ENCODE results near the gene MME.
"Not testable (repeated sequence)": the region's sequence is repeated elsewhere in the genome, so short reads cannot be mapped to it uniquely, and the experiment has no call there.

MME gene

GRCh38 chr3:155106119-155106518 lies 26.0 kb downstream of the MME start:
- H3K9me3 ChIP-seq: no peaks in the 10 kb centered on the region
- TF ChIP-seq CTCF (IDR thresholded peaks at IDR 0.05): no peak
- no peak overlapping the region for H3K27ac ChIP-seq
- intact Hi-C loops (cut with DNase I; ENCODE audit: low total_unique reads): no loop called here
- H3K36me3 ChIP-seq: no peaks in the 10 kb centered on the region
- no peak for DNase-seq
- no peaks in the 10 kb centered on the region for H3K27me3 ChIP-seq
- H3K4me1 ChIP-seq: no peaks in the 10 kb centered on the region
- H3K4me3 ChIP-seq: no peak overlapping the region

DNA sequence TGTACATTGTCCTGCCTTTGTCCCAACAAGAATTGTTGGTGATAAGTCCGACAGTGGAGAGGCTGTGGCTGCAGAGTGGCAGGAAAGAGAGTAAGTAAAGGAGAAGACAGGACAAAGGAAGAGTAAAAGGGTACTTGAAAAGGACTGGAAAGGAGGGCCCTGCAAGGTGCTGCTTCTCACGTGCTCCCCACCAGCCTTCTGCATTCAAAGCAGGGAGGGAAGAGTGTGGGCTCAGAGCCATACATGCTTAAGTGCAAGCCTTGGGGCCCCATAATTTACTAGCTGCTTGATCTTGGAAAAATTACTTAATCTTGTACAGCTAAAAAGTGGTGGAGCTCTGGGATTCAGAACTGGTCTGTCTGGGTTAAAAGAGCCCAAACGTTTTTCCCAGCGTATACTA lies 29.9 kb downstream of the MME start:
- Histone ChIP-seq H3K4me3 (no peak overlapping the region), H3K36me3 (no peaks in the 10 kb centered on the region), H3K27me3 (peaks cover 0 to 4% of the 10 kb centered on the region in 2 donors), H3K9me3 (no peaks in the 10 kb centered on the region), H3K27ac (no peak overlapping the region), H3K4me1 (no peaks in the 10 kb centered on the region)
- intact Hi-C loops (cut with DNase I; ENCODE audit: low total_unique reads): no loop called here
- no peak for TF ChIP-seq CTCF (IDR thresholded peaks at IDR 0.05)
- no peak for DNase-seq

DNA sequence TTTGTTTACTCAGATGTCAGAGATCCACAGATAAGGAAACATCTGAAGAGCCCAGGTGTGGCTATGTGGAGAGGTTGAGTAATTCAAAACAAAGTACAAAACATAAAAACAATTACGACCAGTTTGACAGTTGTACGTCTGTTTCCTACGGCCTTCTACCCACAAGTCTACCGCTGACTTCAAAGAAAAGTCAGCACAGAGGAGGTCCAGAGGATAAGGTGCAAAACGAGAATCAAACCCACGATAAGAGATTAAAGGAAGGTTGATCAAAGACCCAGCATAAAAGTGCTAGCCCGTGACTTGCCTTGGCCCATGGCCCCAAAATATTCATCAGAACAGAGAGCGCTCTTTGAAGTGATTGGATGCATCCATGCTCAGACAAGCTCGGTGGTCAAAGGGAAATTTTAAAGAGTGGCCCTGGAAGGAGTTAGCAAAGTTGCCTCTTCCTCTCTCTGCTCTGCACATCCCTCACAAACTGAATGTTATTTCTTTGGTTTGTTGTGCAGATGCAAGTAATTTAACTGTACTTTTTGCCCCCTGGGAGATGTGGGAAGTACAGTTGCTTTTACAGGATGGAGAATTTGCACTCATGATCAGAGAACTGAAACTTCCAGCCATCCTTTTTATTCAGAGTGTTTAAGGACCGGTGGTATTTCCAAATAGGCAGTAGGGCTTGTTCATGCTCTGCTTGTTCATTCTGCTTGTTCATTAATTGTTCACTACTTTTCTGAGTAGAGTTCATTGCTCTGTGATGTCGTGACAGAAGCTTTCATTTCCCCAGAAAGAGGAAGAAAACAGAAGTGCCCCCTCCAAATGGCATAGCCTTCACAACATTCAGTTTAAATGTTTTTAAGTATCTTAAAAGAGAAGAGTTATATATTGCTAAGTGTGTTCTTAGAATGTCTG lies 31.1 kb downstream of the MME start:
- Histone ChIP-seq H3K4me3 (no peak overlapping the region), H3K27ac (no peak overlapping the region), H3K9me3 (no peaks in the 10 kb centered on the region), H3K27me3 (peaks cover 0 to 4% of the 10 kb centered on the region in 2 donors), H3K4me1 (no peaks in the 10 kb centered on the region), H3K36me3 (no peaks in the 10 kb centered on the region)
- DNase-seq: no peak
- TF ChIP-seq CTCF (IDR thresholded peaks at IDR 0.05): no peak
- intact Hi-C loops (cut with DNase I; ENCODE audit: low total_unique reads): no loop called here

GRCh38 chr3:155111971-155112370 lies 31.9 kb downstream of the MME start:
- Histone ChIP-seq H3K9me3 (no peaks in the 10 kb centered on the region), H3K4me3 (no peak overlapping the region), H3K27ac (no peak overlapping the region), H3K4me1 (no peaks in the 10 kb centered on the region), H3K36me3 (no peaks in the 10 kb centered on the region), H3K27me3 (peaks cover 0 to 4% of the 10 kb centered on the region in 2 donors)
- DNase-seq: no peak
- no peak for TF ChIP-seq CTCF (IDR thresholded peaks at IDR 0.05)
- intact Hi-C loops (cut with DNase I; ENCODE audit: low total_unique reads): no loop called here

DNA sequence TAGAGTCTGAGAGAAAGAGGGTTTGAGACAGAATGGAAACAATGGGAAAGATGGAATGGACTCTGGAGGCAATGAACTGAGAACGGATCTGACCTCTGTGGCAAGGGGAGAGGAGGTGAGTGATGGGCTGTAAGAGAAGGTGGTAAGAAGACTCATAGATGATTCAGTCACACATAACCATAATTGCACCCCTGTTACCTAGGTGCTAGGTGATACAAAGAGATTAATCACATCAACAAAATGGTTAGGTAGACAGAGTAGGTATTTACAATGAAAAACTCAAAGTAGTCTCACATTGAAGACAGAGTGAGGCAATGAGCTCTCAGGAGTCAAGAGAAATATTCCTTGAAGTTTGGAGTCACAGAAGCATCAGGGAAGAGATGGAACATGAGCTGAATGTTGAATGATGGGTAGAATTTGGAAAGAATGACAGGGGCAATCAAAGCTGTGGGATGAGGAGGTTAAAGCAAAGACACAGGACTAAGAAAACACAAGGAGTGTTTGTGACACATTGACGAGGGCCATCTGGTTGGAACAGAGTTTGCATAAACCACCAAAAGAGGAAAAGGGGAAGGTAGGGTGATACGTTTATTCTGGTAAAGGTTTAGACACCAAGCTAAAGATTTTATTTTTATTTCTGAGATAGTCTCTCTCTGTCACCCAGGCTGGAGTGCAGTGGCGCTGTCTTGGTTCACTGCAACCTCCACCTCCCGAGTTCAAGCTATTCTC lies 32.7 kb downstream of the MME start:
- Histone ChIP-seq H3K36me3 (no peaks in the 10 kb centered on the region), H3K27ac (no peak overlapping the region), H3K4me3 (no peak overlapping the region), H3K9me3 (no peaks in the 10 kb centered on the region), H3K4me1 (no peaks in the 10 kb centered on the region), H3K27me3 (peaks cover 0 to 4% of the 10 kb centered on the region in 2 donors)
- intact Hi-C loops (cut with DNase I; ENCODE audit: low total_unique reads): no loop called here
- no peak for DNase-seq
- no peak for TF ChIP-seq CTCF (IDR thresholded peaks at IDR 0.05)

- H3K4me3 ChIP-seq; H3K9me3 ChIP-seq; H3K36me3 ChIP-seq; intact Hi-C loops (cut with DNase I; ENCODE audit: low total_unique reads); H3K27ac ChIP-seq; DNase-seq; H3K4me1 ChIP-seq; H3K27me3 ChIP-seq: not testable (repeated sequence)
Observed at GRCh38 chr3:155124745-155125144, 44.6 kb downstream of the MME start.

Measured in tibial artery (tissue), 4 donors.